Amygdala (tissue), 56 donors: ENCODE results near the gene ASTE1.
"Not testable (repeated sequence)": the region's sequence is repeated elsewhere in the genome, so short reads cannot be mapped to it uniquely, and the experiment has no call there.

Experiments
- DNase-seq, 56 donors: peaks; one replicate each; lab custom pipeline; 2025; lab: John Stamatoyannopoulos, UW

Gene ASTE1

DNA sequence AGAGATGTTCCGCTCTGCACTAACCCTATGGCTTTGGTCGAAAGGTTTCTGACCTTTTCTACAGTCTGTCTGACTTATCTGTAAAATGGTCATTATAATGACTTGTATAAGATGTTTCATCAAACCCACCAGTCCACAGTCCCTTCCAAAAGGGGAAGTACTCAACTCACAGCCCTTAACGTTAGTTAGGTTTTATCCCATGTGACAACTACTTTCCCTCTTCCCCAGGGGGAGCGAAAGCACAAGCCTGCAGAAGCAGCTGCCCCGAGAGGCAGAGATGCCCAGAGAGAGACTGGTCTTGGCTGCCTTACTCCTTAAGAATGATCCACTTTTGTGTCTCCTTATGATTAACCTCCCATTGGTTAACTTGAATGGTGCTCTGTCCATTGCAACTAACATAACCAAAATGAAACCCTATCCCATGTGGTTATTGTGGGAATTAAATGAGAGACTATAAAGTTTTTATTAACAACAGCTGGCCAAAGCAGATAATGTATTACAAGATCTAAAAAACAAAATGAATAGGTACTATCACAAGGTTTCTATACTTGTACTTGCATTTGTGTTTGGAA lies 6.4 kb downstream of the ASTE1 start:
- DNase-seq: peak in 1 of 56 donors; percentile 8

DNA sequence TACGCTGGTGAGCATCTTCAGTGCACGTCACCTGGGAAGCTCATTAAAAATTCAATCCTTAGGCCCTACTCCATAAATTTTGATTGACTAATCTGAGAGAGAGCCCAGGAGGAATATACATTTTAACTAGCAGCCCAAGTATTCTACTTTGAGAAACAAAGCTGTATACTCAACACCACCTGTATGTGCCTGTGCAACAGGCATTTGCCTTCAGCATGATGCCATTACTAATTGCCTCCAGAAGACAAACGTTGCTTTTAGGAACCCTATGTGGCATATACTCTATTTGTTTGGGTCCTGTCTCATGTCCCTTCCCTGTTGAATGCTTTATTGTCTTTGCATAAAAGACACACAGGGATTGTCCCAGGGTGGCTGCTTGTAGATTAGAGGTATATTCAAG lies 7.7 kb downstream of the ASTE1 start:
- DNase-seq: no peak

DNA sequence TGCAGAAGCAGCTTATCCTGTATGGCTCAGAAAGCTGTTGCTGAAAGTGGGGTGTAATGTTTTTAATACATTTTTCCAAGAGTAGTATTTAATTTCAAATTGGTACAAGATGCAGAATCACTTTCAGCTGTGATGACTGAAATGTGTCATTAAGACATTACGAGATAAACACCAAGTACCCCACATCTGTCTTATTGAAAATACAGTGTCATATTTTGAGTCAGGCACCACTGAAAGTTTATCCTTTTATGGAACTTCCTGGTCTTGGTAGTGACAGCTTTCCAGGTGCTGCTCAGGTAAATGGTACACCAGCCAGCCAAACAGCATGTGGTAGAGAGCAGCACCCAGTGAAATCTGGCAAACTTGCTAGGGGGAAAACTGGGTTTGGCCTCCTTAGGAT lies 16.9 kb downstream of the ASTE1 start:
- DNase-seq: no peak

DNA sequence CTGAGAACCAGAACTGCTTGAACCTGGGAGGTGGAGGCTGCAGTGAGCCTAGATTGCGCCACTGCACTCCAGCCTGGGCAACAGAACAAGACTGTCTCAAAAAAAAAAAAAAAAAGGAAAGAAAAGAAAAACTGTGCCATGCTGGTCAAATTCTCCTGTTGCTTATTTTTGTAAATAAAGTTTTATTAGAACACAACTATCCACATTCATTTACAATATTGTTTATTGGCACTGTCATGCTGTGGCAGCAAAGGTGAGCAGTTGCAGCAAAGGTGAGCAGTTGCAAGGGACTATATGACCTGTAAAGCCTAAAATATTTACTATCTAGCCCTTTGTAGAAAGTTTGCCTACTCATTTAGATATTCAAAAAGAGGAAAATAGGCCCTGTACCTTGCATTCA lies 18.3 kb downstream of the ASTE1 start:
- DNase-seq: no peak

DNA sequence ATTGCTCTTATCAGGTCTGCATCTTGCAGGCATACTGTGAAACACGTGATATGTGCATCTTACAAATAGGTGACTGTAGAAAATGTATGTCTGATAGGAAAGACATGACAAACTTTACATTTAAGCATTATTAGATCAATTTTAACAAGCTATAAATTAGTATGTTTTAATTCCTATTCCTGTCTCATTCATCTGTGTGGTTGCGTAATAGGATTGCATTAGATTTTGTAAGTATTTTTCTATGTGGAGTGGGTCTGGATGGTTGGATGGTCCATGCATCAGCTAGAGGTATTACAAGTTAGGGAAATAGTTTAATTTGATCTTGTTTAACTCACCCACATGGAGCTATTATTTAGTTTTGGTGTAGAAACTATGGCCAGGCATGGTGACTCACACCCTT lies 18.8 kb downstream of the ASTE1 start:
- no peak for DNase-seq

DNA sequence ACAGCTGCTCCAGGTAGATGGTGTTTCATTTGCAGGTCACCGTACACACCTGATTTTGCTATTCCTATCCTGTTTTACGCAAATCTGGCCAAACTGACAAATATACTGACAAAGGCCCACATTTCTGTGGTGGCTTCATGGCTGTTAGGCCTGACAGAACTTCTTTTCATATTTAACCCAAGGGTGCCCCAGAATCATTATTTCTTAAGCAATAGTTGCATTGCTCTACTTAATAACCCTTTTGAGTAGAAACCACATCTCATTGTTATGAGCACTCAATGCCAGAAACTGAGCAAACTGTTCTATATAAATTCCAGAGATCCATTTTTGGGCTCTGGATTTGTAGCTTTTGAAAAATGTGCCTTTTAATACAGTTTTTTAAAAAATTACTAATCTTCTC lies 19.4 kb downstream of the ASTE1 start:
- DNase-seq: no peak

DNA sequence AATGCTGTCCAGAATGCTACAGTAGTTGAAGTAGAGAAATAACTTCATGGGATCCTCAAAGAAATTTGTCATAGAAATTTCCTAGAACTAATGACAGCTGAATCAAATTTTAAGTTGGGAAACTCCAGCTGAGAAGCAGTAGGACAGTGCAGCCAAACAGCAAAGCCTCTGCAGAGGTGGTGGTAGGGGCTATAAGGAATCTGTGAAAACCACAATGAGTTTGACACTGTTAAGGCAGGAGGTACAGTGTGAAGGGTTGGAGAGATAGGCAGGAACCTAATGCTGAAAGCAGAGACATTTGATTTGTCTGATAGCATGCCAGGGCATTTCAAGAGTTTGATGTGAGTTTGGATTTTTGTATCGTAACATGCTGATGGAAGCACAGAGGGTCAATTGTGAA lies 22.0 kb downstream of the ASTE1 start:
- no peak for DNase-seq

DNA sequence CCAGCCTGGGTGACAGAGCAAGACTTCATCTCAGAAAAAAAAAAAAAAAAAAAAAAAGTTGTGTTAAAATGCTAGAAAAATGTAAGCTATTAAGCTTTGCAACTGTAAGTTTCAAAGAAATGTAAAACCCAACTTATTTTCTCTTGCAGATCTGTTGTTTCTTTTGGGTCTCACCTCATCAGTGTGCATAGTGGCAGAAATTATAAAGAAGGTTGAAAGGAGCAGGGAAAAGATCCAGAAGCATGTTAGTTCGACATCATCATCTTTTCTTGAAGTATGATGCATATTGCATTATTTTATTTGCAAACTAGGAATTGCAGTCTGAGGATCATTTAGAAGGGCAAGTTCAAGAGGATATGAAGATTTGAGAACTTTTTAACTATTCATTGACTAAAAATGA lies 25.6 kb downstream of the ASTE1 start:
- no peak for DNase-seq

DNA sequence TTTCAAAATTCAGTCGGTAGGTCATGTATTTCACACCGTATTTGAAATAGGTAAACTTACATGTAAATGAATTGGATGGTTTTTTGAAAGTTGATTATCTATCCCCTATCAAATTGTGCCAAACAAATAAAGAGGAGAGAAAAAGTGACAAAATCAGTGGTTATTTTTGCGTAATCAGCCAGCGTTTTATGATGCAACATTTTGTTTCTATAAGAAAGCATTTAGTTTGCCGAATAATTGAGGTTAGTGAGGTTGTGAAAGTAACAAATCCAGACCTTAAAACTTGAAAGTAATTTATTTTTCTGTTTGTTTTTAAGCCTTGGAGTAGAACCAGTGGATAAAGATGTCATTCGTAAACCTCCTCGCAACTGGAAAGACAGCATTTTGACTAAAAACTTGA lies 29.3 kb downstream of the ASTE1 start:
- DNase-seq: no peak

DNA sequence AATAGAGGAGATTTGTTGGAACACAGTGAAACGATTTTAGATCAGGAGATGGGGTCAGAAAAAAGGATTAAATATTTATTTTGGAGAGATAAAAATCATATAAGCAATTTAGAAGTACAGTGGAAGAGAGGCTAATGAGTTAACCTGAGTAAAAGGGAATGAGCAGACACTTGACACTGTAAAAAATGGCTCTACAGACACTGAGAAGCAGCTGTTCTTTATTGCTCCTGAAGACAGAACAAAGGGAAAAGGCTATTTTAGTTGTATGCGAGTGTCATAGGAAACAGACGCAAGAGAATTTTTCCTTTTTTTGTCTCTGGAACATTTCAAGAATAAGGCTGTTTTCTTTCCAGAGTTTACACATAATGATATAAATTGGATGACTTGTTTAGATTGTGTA lies 34.3 kb downstream of the ASTE1 start:
- no peak for DNase-seq

DNA sequence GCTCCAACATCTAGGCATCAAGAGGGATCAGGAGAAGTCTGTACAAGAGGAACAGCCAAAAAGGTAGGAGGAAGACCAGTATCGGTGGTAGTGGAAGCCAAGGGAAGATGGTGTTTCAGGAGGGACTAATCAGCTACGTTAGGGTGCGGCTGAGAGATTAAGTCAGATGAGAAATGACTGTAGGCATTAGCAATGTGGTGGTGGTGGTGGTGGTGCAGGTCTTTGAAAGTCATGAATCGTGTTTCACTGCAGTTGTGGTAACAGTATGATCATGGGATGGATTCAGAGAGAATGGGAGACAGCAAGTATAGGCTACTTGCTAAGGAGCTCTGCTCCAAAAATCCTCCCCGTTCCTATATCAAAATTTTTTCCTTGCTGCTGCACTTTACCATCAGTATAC lies 35.5 kb downstream of the ASTE1 start:
- no peak for DNase-seq

DNA sequence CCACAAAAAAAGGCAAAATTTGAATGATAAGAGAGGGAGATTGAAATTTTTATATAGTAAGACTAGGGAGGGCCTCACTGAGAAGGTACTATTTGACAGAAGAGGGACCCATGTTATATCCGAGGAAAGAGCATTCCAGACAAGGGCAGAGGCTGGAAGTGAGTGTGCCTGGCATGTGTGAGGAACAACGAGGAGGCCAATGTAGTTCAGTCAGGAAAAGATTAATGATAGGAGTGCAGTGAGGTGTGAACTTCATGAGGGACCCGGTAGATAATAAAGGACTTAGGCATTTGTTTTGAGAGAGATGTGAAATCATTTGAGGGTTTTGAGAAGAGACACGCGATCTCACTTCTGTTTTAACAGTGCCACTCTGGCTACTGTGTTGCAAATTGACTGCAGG lies 36.3 kb downstream of the ASTE1 start:
- no peak for DNase-seq

DNA sequence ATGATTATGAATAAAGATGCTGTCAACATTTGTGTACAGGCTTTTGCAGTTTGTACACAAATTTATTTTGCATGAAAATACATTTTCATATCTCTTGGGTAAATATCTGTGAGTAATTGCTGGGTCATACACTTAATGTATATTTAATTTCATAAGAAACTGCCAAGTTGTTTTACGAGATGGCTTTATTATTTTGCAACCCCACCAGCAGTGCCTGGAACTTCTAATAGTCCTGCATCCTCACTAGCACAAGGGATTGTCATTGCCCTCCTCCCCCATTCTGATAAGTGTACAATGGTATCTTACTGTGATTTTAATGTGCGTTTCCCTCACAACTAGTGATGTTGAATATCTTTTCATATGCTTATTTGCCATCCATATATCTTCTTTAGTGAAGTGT lies 45.2 kb downstream of the ASTE1 start:
- DNase-seq: no peak

DNA sequence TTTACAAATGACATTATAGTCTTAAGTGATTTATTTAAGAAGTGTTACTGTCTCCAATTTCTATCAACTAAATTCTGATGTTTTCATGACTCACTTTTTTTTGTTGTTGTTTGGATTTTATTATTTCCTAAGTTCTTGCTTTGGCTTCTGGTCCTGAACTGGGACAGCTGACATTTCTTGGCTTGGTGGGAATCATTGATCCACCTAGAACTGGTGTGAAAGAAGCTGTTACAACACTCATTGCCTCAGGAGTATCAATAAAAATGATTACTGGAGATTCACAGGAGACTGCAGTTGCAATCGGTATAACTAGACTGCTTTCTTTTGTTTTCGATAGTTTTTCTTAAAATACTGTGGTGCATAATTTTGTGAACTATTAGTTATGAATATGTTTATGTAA lies 47.5 kb downstream of the ASTE1 start:
- DNase-seq: no peak

DNA sequence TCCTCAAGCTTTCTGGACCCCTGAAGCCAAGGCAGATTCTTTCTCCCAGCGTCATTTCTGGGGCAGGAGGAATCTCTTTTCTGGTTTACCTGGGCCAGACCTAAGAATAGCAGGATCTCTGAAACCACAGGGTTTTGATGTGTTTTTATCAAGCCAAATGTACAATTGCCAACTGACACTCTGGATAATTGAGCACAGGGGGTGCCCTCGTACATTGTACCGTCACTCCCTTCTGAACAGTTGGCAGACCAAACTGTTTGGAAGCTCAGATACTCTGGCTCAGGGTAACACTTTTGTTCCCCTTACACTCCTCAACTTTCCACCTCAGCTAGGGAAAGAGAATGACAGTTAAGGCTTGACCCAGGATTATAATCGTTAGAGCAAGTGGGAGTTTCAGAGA lies 49.9 kb downstream of the ASTE1 start:
- no peak for DNase-seq

DNA sequence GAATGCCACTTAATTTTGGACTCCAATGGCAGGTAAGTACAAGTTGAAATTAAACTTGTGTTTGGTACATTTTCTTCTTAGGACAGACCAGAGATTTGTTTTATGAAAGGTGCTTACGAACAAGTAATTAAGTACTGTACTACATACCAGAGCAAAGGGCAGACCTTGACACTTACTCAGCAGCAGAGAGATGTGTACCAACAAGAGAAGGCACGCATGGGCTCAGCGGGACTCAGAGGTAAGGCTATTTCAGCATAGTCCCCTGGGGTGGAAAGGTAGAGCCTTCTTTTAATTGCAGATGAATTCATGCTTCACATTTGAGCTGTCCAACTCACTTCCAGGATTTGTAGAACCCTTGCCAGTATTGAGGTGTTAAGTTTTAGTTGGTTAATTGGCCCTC lies 51.4 kb downstream of the ASTE1 start:
- DNase-seq: no peak

DNA sequence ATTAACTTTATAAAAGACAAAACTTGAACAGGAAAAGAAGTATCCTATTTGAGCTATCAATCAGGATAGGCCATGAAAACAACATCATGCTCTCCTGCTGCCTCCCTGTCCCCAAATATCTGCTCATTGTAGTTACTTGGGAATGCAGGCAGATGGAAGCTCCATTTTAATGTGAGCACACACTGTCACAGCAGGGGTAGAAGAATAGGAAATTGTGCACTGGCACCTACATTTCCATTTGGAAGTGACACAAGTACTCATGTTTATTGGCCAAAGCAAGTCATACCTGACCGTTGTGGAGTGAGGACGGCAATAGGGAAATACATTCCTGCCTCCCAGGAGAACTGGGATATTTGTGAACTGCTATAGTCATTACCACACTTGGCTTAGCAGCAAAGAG lies 52.4 kb downstream of the ASTE1 start:
- DNase-seq: no peak

DNA sequence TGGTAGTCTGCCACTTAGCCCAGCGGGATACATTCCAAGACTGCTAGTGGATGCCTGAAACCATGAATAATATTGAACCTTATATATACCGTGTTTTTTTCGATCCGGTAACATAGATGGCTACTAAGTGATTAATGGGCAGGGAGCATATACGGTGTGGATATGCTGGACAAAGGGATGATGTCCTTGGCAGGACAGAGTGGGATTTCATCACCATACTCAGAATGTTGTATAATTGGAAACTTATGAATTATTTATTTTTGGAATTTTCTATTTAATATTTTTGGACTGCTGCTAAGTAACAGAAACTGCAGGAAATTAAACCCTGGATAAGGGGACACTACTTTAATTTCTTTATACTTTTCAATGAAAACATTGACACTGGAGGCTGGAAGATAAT lies 53.2 kb downstream of the ASTE1 start:
- no peak for DNase-seq

DNA sequence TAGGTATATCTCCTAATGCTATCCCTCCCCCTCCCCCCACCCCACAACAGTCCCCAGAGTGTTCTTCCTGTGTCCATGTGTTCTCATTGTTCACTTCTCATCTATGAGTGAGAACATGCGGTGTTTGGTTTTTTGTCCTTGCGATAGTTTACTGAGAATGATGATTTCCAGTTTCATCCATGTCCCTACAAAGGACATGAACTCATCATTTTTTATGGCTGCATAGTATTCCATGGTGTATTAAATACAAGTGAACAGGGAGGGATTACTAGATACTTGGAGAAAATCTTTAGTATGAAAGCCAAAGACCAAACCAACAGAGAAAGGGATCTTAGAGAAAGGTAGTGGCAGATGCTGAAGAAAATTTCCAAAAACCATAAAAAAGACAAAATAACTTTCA lies 54.0 kb downstream of the ASTE1 start:
- not testable (repeated sequence) for DNase-seq

DNA sequence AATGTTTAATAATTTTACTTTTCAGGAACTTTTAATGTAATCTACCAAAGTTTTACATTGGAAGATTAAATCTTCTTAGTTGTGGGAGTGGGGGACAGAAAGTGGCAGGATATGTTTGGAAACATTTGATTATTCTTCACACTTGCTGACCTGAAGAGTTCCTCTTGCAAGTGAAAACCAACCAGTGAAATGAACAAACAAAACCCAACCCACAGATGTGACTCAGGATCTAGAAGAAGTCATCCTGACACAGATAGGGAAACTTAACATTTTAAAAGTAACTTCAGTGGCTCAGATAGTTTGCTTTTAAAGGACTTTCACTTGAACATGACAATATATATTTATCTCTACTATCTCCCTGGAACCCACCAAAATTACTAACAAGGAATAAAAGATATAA lies 55.4 kb downstream of the ASTE1 start:
- DNase-seq: no peak

DNA sequence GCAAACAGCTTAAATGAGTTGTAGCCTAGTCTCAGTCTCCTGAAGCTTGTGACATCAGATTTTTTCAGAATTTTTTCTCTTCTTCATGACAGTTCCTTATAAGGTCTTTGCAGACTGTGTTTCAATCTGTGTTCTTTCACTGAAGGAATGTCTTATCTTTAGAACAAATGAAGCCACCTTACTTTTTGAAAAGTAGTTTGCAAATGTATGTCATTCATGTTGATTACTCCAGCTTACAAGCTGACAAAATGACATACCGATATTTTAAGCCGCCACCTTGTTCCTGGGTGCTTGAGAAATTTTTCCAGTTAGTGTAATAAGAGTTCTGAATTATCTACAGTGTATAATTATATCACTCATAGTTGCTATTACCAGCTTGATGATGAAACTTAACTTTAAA lies 57.0 kb downstream of the ASTE1 start:
- DNase-seq: no peak

DNA sequence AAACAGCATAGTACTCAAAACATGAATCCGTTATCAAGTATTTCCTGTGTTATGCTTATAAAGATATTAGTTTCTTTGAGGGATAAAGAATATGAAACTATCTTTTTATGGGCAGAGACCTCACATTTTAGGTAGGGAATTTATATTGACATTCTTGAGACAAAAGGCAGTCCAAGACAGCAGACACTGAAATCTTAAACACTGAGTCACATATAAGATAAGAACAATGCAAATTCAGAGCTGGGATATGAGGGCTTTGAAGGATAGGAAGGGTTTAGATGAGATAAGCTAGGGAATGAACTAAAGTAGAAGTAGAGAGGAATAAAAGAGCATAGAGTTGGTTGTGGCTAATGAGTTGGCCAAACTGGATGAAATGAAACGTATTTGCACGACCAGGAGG lies 58.4 kb downstream of the ASTE1 start:
- DNase-seq: no peak

DNA sequence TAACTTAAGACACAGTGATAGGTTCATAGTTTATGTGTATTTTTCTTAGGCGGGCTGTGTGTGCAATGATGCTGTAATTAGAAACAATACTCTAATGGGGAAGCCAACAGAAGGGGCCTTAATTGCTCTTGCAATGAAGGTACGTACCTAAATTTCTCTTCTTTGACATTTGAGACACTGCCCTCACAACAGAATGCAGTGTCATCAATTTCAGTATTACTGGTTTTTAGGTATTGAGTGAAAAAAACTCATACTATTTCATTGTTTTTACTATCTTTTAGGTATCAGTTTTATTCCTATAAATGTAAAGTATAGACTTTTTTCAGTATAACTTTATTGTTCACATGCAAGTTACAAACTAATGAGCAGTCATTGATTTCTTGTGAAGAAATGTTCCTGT lies 59.3 kb downstream of the ASTE1 start:
- no peak for DNase-seq

DNA sequence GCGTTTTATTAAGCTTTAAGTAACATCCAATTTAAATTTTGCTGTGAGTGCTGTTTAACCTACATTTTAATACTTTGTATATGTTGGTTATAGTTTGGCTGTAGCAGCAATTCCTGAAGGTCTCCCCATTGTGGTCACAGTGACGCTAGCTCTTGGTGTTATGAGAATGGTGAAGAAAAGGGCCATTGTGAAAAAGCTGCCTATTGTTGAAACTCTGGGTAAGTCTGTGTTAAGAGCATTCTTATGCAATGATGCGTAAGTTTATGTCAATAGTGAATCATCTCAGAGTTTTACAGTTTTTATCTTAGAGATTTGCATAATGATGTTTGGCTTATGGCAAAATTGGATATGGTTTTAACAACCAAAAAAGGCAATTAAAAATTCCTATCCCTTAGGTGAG lies 62.7 kb downstream of the ASTE1 start:
- peak in 5 of 56 donors; percentile 0 to 5 (median 2) for DNase-seq
